Omental fat pad (tissue), 4 donors: ENCODE data around the gene PPP4R1. TPM values are rescaled to one million over a fixed set of nuclear protein-coding genes. Genes with fewer than 3 reads are reported as not detected.
A peak's percentile ranks its signal among the peaks of the same experiment; 100 is the strongest.

ENCODE experiments used
- ATAC-seq: fragments of 150-250 bp; one replicate; pipeline ENCODE4 v1.9.1; 2016; ENCODE audit warnings: mild to moderate bottlenecking, moderate library complexity; ENCODE audit not compliant: low FRiP score
- DNase-seq: peaks from one replicate; pipeline ENCODE4 v3.0.0-alpha.2; 2019; ENCODE audit warnings: low spot score
- CTCF ChIP-seq, 3 donors: fragments of 450-650 bp; IDR thresholded peaks; one replicate each; pipeline ENCODE4 v1.5.1; 2016 to 2017; ENCODE audit warnings: antibody characterized with exemption in 3 of 3, mild to moderate bottlenecking in 3 of 3, moderate library complexity in 2 of 3
- small RNA-seq: library from RNA; depleted of rRNA; stranded (forward); fragments of <200 nt; gene quantifications from one replicate; pipeline ENCODE3, GENCODE V24; 2016
- total RNA-seq, 4 donors: library from RNA; depleted of rRNA; stranded (reverse); fragments of >200 nt; gene quantifications; one replicate each; pipeline ENCODE4 v1.1.0, GENCODE V29; 2016

Gene PPP4R1
- total RNA-seq, 4 donors from 2014 or later: 65.7 to 159 (median 99.8) TPM

GRCh38 chr18:9517869-9518268 lies 96.5 kb downstream of the PPP4R1 start:
- no peak for TF ChIP-seq CTCF (IDR thresholded peaks at IDR 0.05)
- DNase-seq (no peak), ATAC-seq (no peak)

GRCh38 chr18:9516437-9517064 lies 97.8 kb downstream of the PPP4R1 start:
- peak in 1 of 3 donors; percentile 34 for TF ChIP-seq CTCF (IDR thresholded peaks at IDR 0.05)
- DNase-seq: no peak
- ATAC-seq: no peak

GRCh38 chr18:9513971-9514512 lies 100.3 kb downstream of the PPP4R1 start:
- TF ChIP-seq CTCF (IDR thresholded peaks at IDR 0.05): no peak
- no peak for DNase-seq
- ATAC-seq: no peak

GRCh38 chr18:9508446-9509025 lies 105.8 kb downstream of the PPP4R1 start:
- DNase-seq (no peak), ATAC-seq (no peak)
- no peak for TF ChIP-seq CTCF (IDR thresholded peaks at IDR 0.05)

GRCh38 chr18:9507565-9508088 lies 106.7 kb downstream of the PPP4R1 start:
- DNase-seq (no peak), ATAC-seq (no peak)
- no peak for TF ChIP-seq CTCF (IDR thresholded peaks at IDR 0.05)

GRCh38 chr18:9506046-9506792 lies 108.1 kb downstream of the PPP4R1 start:
- TF ChIP-seq CTCF (IDR thresholded peaks at IDR 0.05): no peak
- DNase-seq: no peak
- no peak for ATAC-seq

Small RNA genes within 50 kb of the gene (small RNA-seq; reads per million reads assigned to genes)
- not detected for gene RNU2-27P
- not detected for gene RNU6-903P

Other genes starting within 250 kb of the PPP4R1 start
- gene RALBP1, start 139.0 kb downstream of the PPP4R1 start, total RNA-seq: 10 to 100 TPM; 60.2 to 97.6 (median 72.2) TPM
- 10 to 100 TPM; 51.1 to 79.3 (median 67.9) TPM for gene RAB31, start 93.7 kb upstream of the PPP4R1 start, total RNA-seq